CD8-positive, alpha-beta memory T cell (primary cell): Measurements from ENCODE around the gene TMEM212. TPM values are rescaled to one million over a fixed set of nuclear protein-coding genes. Genes with fewer than 3 reads are reported as not detected.

Source experiments
- CTCF ChIA-PET: fragments of 350-600 bp; sonication (Branson Sonifier 250); formaldehyde crosslinking; loops from one replicate; lab custom pipeline; 2021; ENCODE audit warnings: antibody characterized with exemption; lab: Charles Lee
- POLR2A ChIA-PET: fragments of 350-600 bp; sonication (Branson Sonifier 250); formaldehyde crosslinking; loops from one replicate; lab custom pipeline; 2021; ENCODE audit warnings: antibody characterized with exemption; lab: Charles Lee
- DNase-seq, 5 donors: peaks; one replicate each; pipeline versions ENCODE4 v3.0.0 to v3.0.0-alpha.2; 2020 to 2022; ENCODE audit warnings: mixed read lengths in 1 of 5
- H3K27ac ChIP-seq: one replicate; pipeline ENCODE4 v1.7.0; 2013; ENCODE audit warnings: low read depth, mild to moderate bottlenecking, low read length, moderate library complexity
- H3K27me3 ChIP-seq: 2 replicates; pipeline ENCODE4 v1.7.0; 2013; ENCODE audit warnings: low read length, mild to moderate bottlenecking; ENCODE audit not compliant: insufficient read depth, poor library complexity, severe bottlenecking
- H3K36me3 ChIP-seq: 2 replicates; pipeline ENCODE4 v1.7.0; 2013; ENCODE audit warnings: mild to moderate bottlenecking, low read length, moderate library complexity; ENCODE audit not compliant: insufficient read depth
- H3K4me1 ChIP-seq: 2 replicates; pipeline ENCODE4 v1.7.0; 2013; ENCODE audit warnings: mild to moderate bottlenecking, low read length, moderate library complexity; ENCODE audit not compliant: insufficient read depth
- H3K4me3 ChIP-seq: 2 replicates; pipeline ENCODE4 v1.7.0; 2013; ENCODE audit warnings: mild to moderate bottlenecking, low read length
- H3K9me3 ChIP-seq: 2 replicates; pipeline ENCODE4 v1.7.0; 2013; ENCODE audit warnings: mild to moderate bottlenecking, low read length
- H3K27ac Mint-ChIP-seq, 8 donors: one replicate each; pipeline ENCODE4 v1.8.0; 2020 to 2021; ENCODE audit warnings: mixed read lengths in 8 of 8, mild to moderate bottlenecking in 6 of 8, inconsistent platforms in 3 of 8, moderate library complexity in 3 of 8
- H3K27me3 Mint-ChIP-seq, 2 donors: one replicate each; pipeline ENCODE4 v1.8.0; 2020 to 2021; ENCODE audit warnings: mixed read lengths in 2 of 2, mild to moderate bottlenecking in 1 of 2, moderate library complexity in 1 of 2
- H3K36me3 Mint-ChIP-seq, 3 donors: one replicate each; pipeline ENCODE4 v1.8.0; 2020 to 2021; ENCODE audit warnings: mixed read lengths in 3 of 3, inconsistent platforms in 1 of 3, mild to moderate bottlenecking in 1 of 3
- H3K4me1 Mint-ChIP-seq, 3 donors: one replicate each; pipeline ENCODE4 v1.8.0; 2020 to 2021; ENCODE audit warnings: mixed read lengths in 3 of 3, inconsistent platforms in 1 of 3, mild to moderate bottlenecking in 1 of 3
- H3K4me3 Mint-ChIP-seq, 7 donors: one replicate each; pipeline ENCODE4 v1.8.0; 2020 to 2021; ENCODE audit warnings: mixed read lengths in 7 of 7, mild to moderate bottlenecking in 6 of 7, moderate library complexity in 4 of 7, inconsistent platforms in 2 of 7
- H3K9me3 Mint-ChIP-seq, 5 donors: one replicate each; pipeline ENCODE4 v1.8.0; 2020 to 2022; ENCODE audit warnings: mixed read lengths in 5 of 5, mild to moderate bottlenecking in 3 of 5, moderate library complexity in 2 of 5, inconsistent platforms in 1 of 5
- polyA plus RNA-seq: library from polyadenylated mRNA; unstranded; fragments of 300-500 nt; fragmentation: Illumina TruSeq; gene quantifications from one replicate; pipeline ENCODE4 v1.2.3, GENCODE V29; 2021
- total RNA-seq, 2 experiments: library from RNA; stranded (reverse); gene quantifications; one replicate each; pipeline ENCODE4 v1.2.3, GENCODE V29; 2021

Gene TMEM212
- total and polyA plus RNA-seq, 3 experiments from 2014 or later, result not detected

GRCh38 chr3:171908731-171909130 lies 65.6 kb downstream of the TMEM212 start:
- Histone ChIP-seq H3K4me1 (no peaks in the 10 kb centered on the region), H3K36me3 (no peaks in the 10 kb centered on the region), H3K9me3 (no peaks in the 10 kb centered on the region), H3K27ac (no peak overlapping the region), H3K4me3 (no peak overlapping the region), H3K27me3 (no peaks in the 10 kb centered on the region)
- ChIA-PET POLR2A (no interaction called here), CTCF (no interaction called here)
- Mint-ChIP-seq H3K27me3 (peaks cover 3% of the 10 kb centered on the region in 2 donors), H3K4me1 (no peaks in the 10 kb centered on the region), H3K4me3 (no peak overlapping the region), H3K27ac (no peak overlapping the region), H3K9me3 (peaks cover 0 to 6% (median 0%) of the 10 kb centered on the region in 5 donors), H3K36me3 (no peaks in the 10 kb centered on the region)
- no peak for DNase-seq

Other genes with a start within 250 kb of the TMEM212 start
- gene PLD1, start 32.9 kb upstream of the TMEM212 start, total RNA-seq, result 1 to 10 TPM in 1 of 2 experiments, under 1 TPM in 1; 0.59 to 1.3 TPM
- 14.5 TPM for gene PLD1, start 32.9 kb upstream of the TMEM212 start, polyA plus RNA-seq
- gene FNDC3B, start 196.2 kb downstream of the TMEM212 start, total RNA-seq, result 10 to 100 TPM; 17.4 to 18.6 TPM
- 8.7 TPM for gene FNDC3B, start 196.2 kb downstream of the TMEM212 start, polyA plus RNA-seq